Omental fat pad (tissue), 4 donors: ENCODE data around the gene INPP4A. TPM values are rescaled to one million over a fixed set of nuclear protein-coding genes. Genes with fewer than 3 reads are reported as not detected.

Experiments
- ATAC-seq: fragments of 150-250 bp; one replicate; pipeline ENCODE4 v1.9.1; 2016; ENCODE audit warnings: mild to moderate bottlenecking, moderate library complexity; ENCODE audit not compliant: low FRiP score
- DNase-seq: peaks from one replicate; pipeline ENCODE4 v3.0.0-alpha.2; 2019; ENCODE audit warnings: low spot score
- CTCF ChIP-seq, 3 donors: fragments of 450-650 bp; IDR thresholded peaks; one replicate each; pipeline ENCODE4 v1.5.1; 2016 to 2017; ENCODE audit warnings: antibody characterized with exemption in 3 of 3, mild to moderate bottlenecking in 3 of 3, moderate library complexity in 2 of 3
- total RNA-seq, 4 donors: library from RNA; depleted of rRNA; stranded (reverse); fragments of >200 nt; gene quantifications; one replicate each; pipeline ENCODE4 v1.1.0, GENCODE V29; 2016

Gene INPP4A
- total RNA-seq, 4 donors from 2014 or later = 19.6 to 32.2 (median 28.0) TPM

- no peak for ATAC-seq
- DNase-seq = no peak
- TF ChIP-seq CTCF (IDR thresholded peaks at IDR 0.05) = no peak
Measured at GRCh38 chr2:98471402-98472131, 26.9 kb downstream of the INPP4A start.

GRCh38 chr2:98472132-98472650 lies 27.5 kb downstream of the INPP4A start:
- TF ChIP-seq CTCF (IDR thresholded peaks at IDR 0.05) = no peak
- ATAC-seq (no peak), DNase-seq (no peak)

- DNase-seq (no peak), ATAC-seq (no peak)
- no peak for TF ChIP-seq CTCF (IDR thresholded peaks at IDR 0.05)
Measured at GRCh38 chr2:98472961-98473746, 28.5 kb downstream of the INPP4A start.

GRCh38 chr2:98473995-98474780 lies 29.5 kb downstream of the INPP4A start:
- ATAC-seq = no peak
- no peak for DNase-seq
- no peak for TF ChIP-seq CTCF (IDR thresholded peaks at IDR 0.05)

GRCh38 chr2:98474979-98475632 lies 30.4 kb downstream of the INPP4A start:
- TF ChIP-seq CTCF (IDR thresholded peaks at IDR 0.05) = no peak
- ATAC-seq (no peak), DNase-seq (no peak)

- TF ChIP-seq CTCF (IDR thresholded peaks at IDR 0.05) = no peak
- no peak for ATAC-seq
- DNase-seq = no peak
Measured at GRCh38 chr2:98476192-98476868, 31.7 kb downstream of the INPP4A start.
